Lower leg skin (tissue), 4 donors: ENCODE data around the gene SPRYD7. TPM values are rescaled to one million over a fixed set of nuclear protein-coding genes. Genes with fewer than 3 reads are reported as not detected.

Experiments used
- DNase-seq, 2 donors: peaks; one replicate each; pipeline ENCODE4 v3.0.0-alpha.2; 2019; ENCODE audit warnings: low spot score in 2 of 2
- H3K4me3 ChIP-seq: fragments of 200-600 bp; sonication (generic); 2 replicates; pipeline ENCODE4 v1.5.1; 2017; ENCODE audit warnings: mild to moderate bottlenecking, low read depth; ENCODE audit not compliant: poor library complexity, severe bottlenecking
- POLR2A ChIP-seq, 2 donors: fragments of 450-650 bp; IDR thresholded peaks; one replicate each; pipeline ENCODE4 v1.6.1; 2016 to 2017; ENCODE audit warnings: antibody characterized with exemption in 2 of 2, mild to moderate bottlenecking in 1 of 2, moderate library complexity in 1 of 2
- WGBS, 2 donors: methylation state at CpG; one replicate each; pipeline ENCODE4 v1.1.5; 2018; 5-methylcytosine and 5-hydroxymethylcytosine counted together
- intact Hi-C: fragments of 100-400 bp; cut with DNase I; formaldehyde crosslinking; loops from one replicate; pipeline ENCODE4 v1.15.0; 2023; ENCODE audit warnings: low total_unique reads
- total RNA-seq, 4 donors: library from RNA; depleted of rRNA; stranded (reverse); fragments of >200 nt; gene quantifications; one replicate each; pipeline ENCODE4 v1.1.0, GENCODE V29; 2016
- TF ChIP-seq, protein P1 (sequence below), 3 donors: fragments of 450-650 bp; IDR thresholded peaks; one replicate each; pipeline ENCODE4 v1.5.1; 2016; ENCODE audit warnings: antibody characterized with exemption in 3 of 3, mild to moderate bottlenecking in 3 of 3, moderate library complexity in 2 of 3

The SPRYD7 gene
- total RNA-seq, 4 donors from 2014 or later = 6.4 to 9.3 (median 8.1) TPM

DNA sequence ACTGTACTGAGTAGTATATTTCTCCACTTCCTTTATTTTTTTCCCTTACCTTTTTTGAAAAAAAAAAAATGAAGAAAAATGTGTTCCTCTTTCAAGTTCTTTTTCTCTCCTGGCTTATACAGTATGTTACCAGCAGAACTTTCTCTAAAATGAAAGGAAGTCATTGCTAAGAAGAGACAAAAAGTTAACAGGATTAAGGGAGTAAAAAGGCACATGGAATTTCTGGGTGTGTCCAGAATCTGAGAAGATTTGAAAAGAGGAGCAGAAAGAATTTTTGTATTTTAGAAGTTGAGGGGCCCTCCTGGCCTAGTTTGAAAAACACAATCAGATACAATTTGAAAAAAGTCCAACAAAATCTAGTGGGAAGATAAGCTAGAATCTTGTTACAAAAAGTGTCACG is 39.7 kb upstream of the SPRYD7 start:
- no peak for DNase-seq
- intact Hi-C loops = loop anchor here (5.0 to 10.0 kb wide), 2 partner anchors 551 to 939 kb away; no protein-coding TSS in a partner anchor
- 89 to 96% methylated on average over 1 of the region's 1 CpG for WGBS, 2 donors
- no peak overlapping the region for H3K4me3 ChIP-seq
- TF ChIP-seq, protein P1, sequence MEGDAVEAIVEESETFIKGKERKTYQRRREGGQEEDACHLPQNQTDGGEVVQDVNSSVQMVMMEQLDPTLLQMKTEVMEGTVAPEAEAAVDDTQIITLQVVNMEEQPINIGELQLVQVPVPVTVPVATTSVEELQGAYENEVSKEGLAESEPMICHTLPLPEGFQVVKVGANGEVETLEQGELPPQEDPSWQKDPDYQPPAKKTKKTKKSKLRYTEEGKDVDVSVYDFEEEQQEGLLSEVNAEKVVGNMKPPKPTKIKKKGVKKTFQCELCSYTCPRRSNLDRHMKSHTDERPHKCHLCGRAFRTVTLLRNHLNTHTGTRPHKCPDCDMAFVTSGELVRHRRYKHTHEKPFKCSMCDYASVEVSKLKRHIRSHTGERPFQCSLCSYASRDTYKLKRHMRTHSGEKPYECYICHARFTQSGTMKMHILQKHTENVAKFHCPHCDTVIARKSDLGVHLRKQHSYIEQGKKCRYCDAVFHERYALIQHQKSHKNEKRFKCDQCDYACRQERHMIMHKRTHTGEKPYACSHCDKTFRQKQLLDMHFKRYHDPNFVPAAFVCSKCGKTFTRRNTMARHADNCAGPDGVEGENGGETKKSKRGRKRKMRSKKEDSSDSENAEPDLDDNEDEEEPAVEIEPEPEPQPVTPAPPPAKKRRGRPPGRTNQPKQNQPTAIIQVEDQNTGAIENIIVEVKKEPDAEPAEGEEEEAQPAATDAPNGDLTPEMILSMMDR (IDR thresholded peaks at IDR 0.05) = no peak
- no peak for TF ChIP-seq POLR2A (IDR thresholded peaks at IDR 0.05)

DNA sequence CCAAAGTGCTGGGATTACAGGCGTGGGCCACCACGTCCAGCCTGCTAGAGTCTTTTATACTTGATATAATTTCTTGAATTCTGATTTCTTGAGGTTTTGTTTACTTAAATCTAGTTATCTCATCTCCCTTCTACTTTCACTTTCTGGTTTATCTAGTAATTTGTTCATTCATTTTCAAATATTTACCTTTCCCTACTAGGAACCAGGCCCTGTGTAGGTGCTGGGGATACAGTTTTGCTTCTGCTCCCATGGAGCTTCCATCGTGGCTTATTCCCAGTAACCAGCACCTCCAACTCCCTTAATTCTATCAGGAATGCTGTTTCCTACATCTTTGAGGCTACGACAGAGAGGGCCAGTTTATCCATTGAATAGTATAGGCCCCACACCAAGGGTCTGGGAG is 36.6 kb upstream of the SPRYD7 start:
- intact Hi-C loops = loop anchor here (10.0 kb wide), 1 partner anchor 942 kb away; no protein-coding TSS in a partner anchor
- no peak overlapping the region for H3K4me3 ChIP-seq
- TF ChIP-seq POLR2A (IDR thresholded peaks at IDR 0.05) = no peak
- TF ChIP-seq, protein P1 (IDR thresholded peaks at IDR 0.05) = no peak
- 89% methylated on average over 4 of the region's 4 CpGs for WGBS, 2 donors
- DNase-seq = no peak

DNA sequence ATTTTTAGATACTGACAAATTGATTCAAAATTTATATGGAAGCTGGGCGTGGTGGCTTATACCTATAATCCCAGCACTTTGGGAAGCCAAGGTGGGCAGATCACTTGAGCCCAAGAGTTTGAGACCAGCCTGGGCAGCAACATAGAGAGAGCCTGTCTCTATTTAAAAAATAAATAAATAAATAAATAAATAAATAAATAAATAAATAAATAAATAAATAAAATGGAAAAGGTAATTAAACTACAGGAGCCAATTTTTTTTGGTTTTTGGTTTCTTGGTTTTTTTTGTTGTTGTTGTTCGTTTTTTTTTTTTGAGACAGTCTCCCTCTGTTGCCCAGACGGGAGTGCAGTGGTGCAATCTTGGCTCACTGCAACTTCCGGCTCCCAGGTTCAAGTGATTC is 31.3 kb upstream of the SPRYD7 start:
- 93 to 95% methylated on average over 4 of the region's 4 CpGs for WGBS, 2 donors
- intact Hi-C loops = no loop called here
- no peak for TF ChIP-seq POLR2A (IDR thresholded peaks at IDR 0.05)
- TF ChIP-seq, protein P1 (IDR thresholded peaks at IDR 0.05) = no peak
- H3K4me3 ChIP-seq = no peak overlapping the region
- no peak for DNase-seq

DNA sequence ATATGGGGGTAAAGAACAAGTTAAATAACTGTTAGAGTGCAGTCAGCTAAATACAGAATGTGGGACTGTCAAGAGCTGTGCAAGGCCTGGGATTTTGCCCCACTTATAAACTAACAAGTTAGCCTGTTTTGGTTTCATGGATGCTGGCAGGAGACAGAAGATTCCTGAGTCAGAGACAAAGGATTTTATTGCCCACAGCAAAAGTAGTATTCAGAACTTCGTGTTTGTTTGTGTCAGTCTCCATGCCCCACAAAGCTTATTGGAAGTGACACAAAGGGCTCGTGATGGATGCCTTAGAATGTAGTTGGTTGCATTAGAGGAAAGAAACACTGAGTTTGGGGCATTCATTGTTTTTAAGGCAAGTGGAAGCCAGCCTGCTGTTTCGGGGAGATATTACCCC is 22.2 kb upstream of the SPRYD7 start:
- intact Hi-C loops = no loop called here
- H3K4me3 ChIP-seq = no peak overlapping the region
- TF ChIP-seq, protein P1 (IDR thresholded peaks at IDR 0.05) = no peak
- TF ChIP-seq POLR2A (IDR thresholded peaks at IDR 0.05) = no peak
- WGBS, 2 donors = 67 to 72% methylated on average over 3 of the region's 3 CpGs
- DNase-seq = no peak

DNA sequence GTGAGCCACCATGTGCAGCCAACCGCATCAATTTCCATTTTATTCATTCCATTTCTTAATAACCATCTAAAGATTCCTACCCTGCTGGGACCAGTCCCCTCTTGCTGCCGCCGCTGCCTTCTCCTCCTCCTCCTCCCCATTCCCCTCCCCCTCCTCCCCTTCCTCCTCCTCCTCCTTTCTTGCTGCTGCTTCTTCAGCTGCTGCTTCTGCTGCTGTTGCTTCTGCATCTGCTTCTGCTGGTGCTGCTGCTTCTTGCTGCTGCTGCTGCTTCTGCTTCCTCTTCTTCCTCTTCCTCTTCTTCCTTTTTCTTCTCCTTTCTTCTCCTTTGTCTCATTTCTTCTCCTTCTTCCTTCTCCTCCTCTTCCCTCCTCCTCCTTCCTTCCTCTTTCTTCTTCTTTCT is 20.0 kb upstream of the SPRYD7 start:
- no peak for TF ChIP-seq POLR2A (IDR thresholded peaks at IDR 0.05)
- TF ChIP-seq, protein P1 (IDR thresholded peaks at IDR 0.05) = no peak
- no peak overlapping the region for H3K4me3 ChIP-seq
- 75 to 81% methylated on average over 3 of the region's 3 CpGs for whole genome bisulfite sequencing, 2 donors
- DNase-seq = no peak
- intact Hi-C loops = no loop called here
